A549 (cell line): ENCODE results near the gene FGF2. TPM values are rescaled to one million over a fixed set of nuclear protein-coding genes. Genes with fewer than 3 reads are reported as not detected.
A peak's percentile ranks its signal among the peaks of the same experiment; 100 is the strongest.
"Not testable (repeated sequence)": the region's sequence is repeated elsewhere in the genome, so short reads cannot be mapped to it uniquely, and the experiment has no call there.

Source experiments
- ATAC-seq, 2 experiments: fragments of 200-7000 bp in 1 of 2; fragments of >200 bp in 1 of 2; cut with Nextera tagmentation in 1 of 2; cut with Tn5 transposase in 1 of 2; 3 replicates each; pipeline versions ENCODE4 v1.8.0 to v1.9.1; 2018 to 2020; ENCODE audit warnings: mild to moderate bottlenecking in 1 of 2, moderate library complexity in 1 of 2
- CTCF ChIA-PET: fragments of 300-600 bp; sonication (Branson Sonifier 250); formaldehyde crosslinking; extraction: SDS; loops from one replicate; lab custom pipeline; 2021; ENCODE audit warnings: antibody characterized with exemption, inconsistent platforms; lab: Yijun Ruan, JAX
- POLR2A ChIA-PET: fragments of 350-600 bp; formaldehyde crosslinking; extraction: SDS; loops from one replicate; lab custom pipeline; 2021; ENCODE audit warnings: antibody characterized with exemption, inconsistent platforms; lab: Yijun Ruan, JAX
- DNase-seq, 2 experiments: peaks; one replicate each; pipeline versions ENCODE4 v3.0.0 to v3.0.0-alpha.2; 2011 to 2016; ENCODE audit warnings: low read depth in 1 of 2, low spot score in 1 of 2
- FAIRE-seq: peaks from 2 replicates; lab custom pipeline; 2011; peaks lifted over from hg19 to GRCh38; lab: Jason Lieb, UNC
- H3K27ac ChIP-seq, 2 experiments: fragments of >200 bp; sonication (Bioruptor Twin); formaldehyde crosslinking; 3 replicates each; pipeline ENCODE4 v1.5.1; 2016 to 2017
- H3K4me1 ChIP-seq: fragments of >200 bp; sonication (Bioruptor Twin); formaldehyde crosslinking; 3 replicates; pipeline ENCODE4 v1.6.1; 2016
- H3K4me2 ChIP-seq: fragments of >200 bp; sonication (Bioruptor Twin); formaldehyde crosslinking; 3 replicates; pipeline ENCODE4 v1.6.1; 2016
- H3K4me3 ChIP-seq: fragments of >200 bp; sonication (Bioruptor Twin); formaldehyde crosslinking; 3 replicates; pipeline ENCODE4 v1.5.1; 2016
- H3K9me3 ChIP-seq: fragments of >200 bp; sonication (Bioruptor Twin); formaldehyde crosslinking; 3 replicates; pipeline ENCODE4 v1.6.1; 2016
- CBX2 ChIP-seq: fragments of 200-600 bp; sonication (generic); IDR thresholded peaks from 2 replicates; pipeline ENCODE4 v1.6.1; 2016; ENCODE audit warnings: low read depth, mild to moderate bottlenecking, borderline replicate concordance
- CHD4 ChIP-seq: fragments of 200-600 bp; sonication (generic); IDR thresholded peaks from 2 replicates; pipeline ENCODE4 v1.6.1; 2016; ENCODE audit warnings: antibody characterized with exemption, mild to moderate bottlenecking, borderline replicate concordance
- ESRRA ChIP-seq: fragments of 150-350 bp; IDR thresholded peaks from 2 replicates; pipeline ENCODE4 v1.6.1; 2014; ENCODE audit warnings: mild to moderate bottlenecking, low read length, borderline replicate concordance
- FOSB ChIP-seq: fragments of 250-450 bp; sonication (Bioruptor Pico); IDR thresholded peaks from 2 replicates; pipeline ENCODE4 v1.5.0; 2020; ENCODE audit warnings: mild to moderate bottlenecking, moderate library complexity
- HOXB5 ChIP-seq: fragments of 250-450 bp; sonication (Bioruptor Pico); IDR thresholded peaks from 2 replicates; pipeline ENCODE4 v1.5.0; 2020; ENCODE audit warnings: mild to moderate bottlenecking, moderate library complexity
- JUNB ChIP-seq: fragments of >200 bp; sonication (Bioruptor Twin); formaldehyde crosslinking; IDR thresholded peaks from 2 replicates; pipeline ENCODE4 v1.6.1; 2016
- MAFK ChIP-seq: fragments of 450-650 bp; IDR thresholded peaks from 2 replicates; pipeline ENCODE4 v1.6.1; 2014; ENCODE audit not compliant: partially characterized antibody
- POLR2A ChIP-seq: IDR thresholded peaks from 2 replicates; pipeline ENCODE4 v1.6.1; 2012; ENCODE audit warnings: mild to moderate bottlenecking, low read length
- RAD21 ChIP-seq, 2 experiments: fragments of >200 bp in 1 of 2; sonication (Bioruptor Twin) in 1 of 2; formaldehyde crosslinking in 1 of 2; IDR thresholded peaks in 1 of 2; conservative IDR thresholded peaks in 1 of 2; 2 replicates in 1 of 2; 3 replicates in 1 of 2; pipeline ENCODE4 v1.6.1; 2012 to 2018; ENCODE audit warnings: inconsistent platforms in 1 of 2
- RCOR1 ChIP-seq: fragments of 150-350 bp; IDR thresholded peaks from 2 replicates; pipeline ENCODE4 v1.6.1; 2014; ENCODE audit warnings: antibody characterized with exemption, low read length, low read depth
- RFX5 ChIP-seq: fragments of 450-650 bp; IDR thresholded peaks from 2 replicates; pipeline ENCODE4 v1.7.1; 2014; ENCODE audit warnings: antibody characterized with exemption, mild to moderate bottlenecking, moderate library complexity
- RNF2 ChIP-seq: fragments of 200-600 bp; sonication (generic); IDR thresholded peaks from 2 replicates; pipeline ENCODE4 v1.6.1; 2016; ENCODE audit warnings: low read depth, mild to moderate bottlenecking, antibody characterized with exemption, moderate library complexity, borderline replicate concordance
- SMC3 ChIP-seq: fragments of >200 bp; sonication (Bioruptor Twin); formaldehyde crosslinking; IDR thresholded peaks from 3 replicates; pipeline ENCODE4 v1.6.1; 2018; ENCODE audit warnings: inconsistent platforms
- TP53 ChIP-seq: fragments of 250-450 bp; sonication (Bioruptor Pico); IDR thresholded peaks from 2 replicates; pipeline ENCODE4 v1.5.0; 2021; ENCODE audit warnings: mild to moderate bottlenecking, moderate library complexity
- ZNF302 ChIP-seq: fragments of 250-450 bp; sonication (Bioruptor Pico); IDR thresholded peaks from 2 replicates; pipeline ENCODE4 v1.9.0; 2021; ENCODE audit warnings: inconsistent platforms, mild to moderate bottlenecking, moderate library complexity
- WGBS: methylation state at CpG from one replicate; pipeline ENCODE4 v1.1.6; 2017; ENCODE audit errors: missing lambda C conversion rate; 5-methylcytosine and 5-hydroxymethylcytosine counted together
- polyA plus RNA-seq, 4 experiments: library from polyadenylated mRNA; depleted of rRNA in 3 of 4; stranded (reverse); fragments of >200 nt; fragmentation: RNase III in 1 of 4; extraction: RNeasy Plus Mini Kit Qiagen cat#74134 plus additional on column Dnase treatment in 1 of 4; gene quantifications; 2 replicates in 3 of 4; 3 replicates in 1 of 4; pipeline ENCODE4 v1.2.3, GENCODE V29; 2011 to 2017
- TF ChIP-seq, protein P1 (sequence below): fragments of 250-450 bp; sonication (Bioruptor Pico); IDR thresholded peaks from 2 replicates; pipeline ENCODE4 v1.5.0; 2021; ENCODE audit warnings: mild to moderate bottlenecking, moderate library complexity, borderline replicate concordance
- TF ChIP-seq, protein P2 (sequence below): fragments of >200 bp; sonication (Bioruptor Twin); formaldehyde crosslinking; IDR thresholded peaks from 3 replicates; pipeline ENCODE4 v1.5.1; 2016

The FGF2 gene
- polyA plus RNA-seq, 2 of the 4 experiments (the other 2 are of a cell fraction): 35.1 to 45.2 TPM

DNA sequence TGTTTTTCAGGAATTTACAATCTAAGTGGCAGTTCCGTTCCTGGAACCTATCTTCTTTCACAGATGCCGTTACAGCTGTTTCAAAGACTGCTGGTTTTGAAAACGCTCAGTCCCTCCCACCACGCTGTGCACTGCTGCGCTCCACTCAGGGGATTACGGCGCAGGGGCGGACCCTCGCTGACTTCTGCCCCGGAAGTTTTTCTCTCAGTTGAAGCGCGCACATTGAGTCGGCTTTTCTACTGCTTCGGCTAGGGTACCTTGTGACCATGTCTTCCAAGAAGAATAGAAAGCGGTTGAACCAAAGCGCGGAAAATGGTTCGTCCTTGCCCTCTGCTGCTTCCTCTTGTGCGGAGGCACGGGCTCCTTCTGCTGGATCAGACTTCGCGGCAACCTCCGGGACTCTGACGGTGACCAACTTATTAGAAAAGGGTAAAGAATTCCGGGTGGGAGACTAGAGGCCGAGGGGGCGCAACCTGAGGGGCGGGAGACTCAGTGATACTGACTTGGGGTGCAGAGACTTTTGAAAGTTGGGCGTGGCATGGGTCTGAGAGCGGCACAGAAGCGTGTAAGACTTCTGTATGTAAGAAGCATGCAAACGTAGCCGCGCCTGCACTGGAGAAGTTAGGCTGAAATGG is 96.4 kb downstream of the FGF2 start (continued):
- no peak for TF ChIP-seq SMC3

DNA sequence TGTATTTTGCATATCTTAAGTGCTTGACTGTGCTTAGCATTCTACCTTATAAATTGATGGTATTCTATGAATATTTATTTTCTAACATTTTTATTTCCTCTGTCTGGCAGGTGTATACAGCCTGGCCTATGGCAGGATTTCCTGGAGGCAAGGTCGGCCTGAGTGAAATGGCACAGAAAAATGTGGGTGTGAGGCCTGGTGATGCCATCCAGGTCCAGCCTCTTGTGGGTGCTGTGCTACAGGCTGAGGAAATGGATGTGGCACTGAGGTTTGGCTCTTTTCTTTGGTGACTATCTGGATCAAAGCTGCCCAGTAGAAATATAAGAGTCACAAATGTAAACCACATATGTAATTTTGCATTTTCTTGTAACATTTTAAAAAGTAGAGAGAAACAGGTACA is 102.3 kb downstream of the FGF2 start:
- no peak for ATAC-seq
- Histone ChIP-seq H3K4me1 (peaks cover 18% of the 10 kb centered on the region), H3K27ac (no peak overlapping the region), H3K4me3 (no peak overlapping the region), H3K9me3 (no peaks in the 10 kb centered on the region), H3K4me2 (no peak overlapping the region)
- TF ChIP-seq ESRRA (no peak), TP53 (no peak), RNF2 (no peak), CBX2 (no peak), RCOR1 (no peak), JUNB (no peak)
- TF ChIP-seq, protein P1, sequence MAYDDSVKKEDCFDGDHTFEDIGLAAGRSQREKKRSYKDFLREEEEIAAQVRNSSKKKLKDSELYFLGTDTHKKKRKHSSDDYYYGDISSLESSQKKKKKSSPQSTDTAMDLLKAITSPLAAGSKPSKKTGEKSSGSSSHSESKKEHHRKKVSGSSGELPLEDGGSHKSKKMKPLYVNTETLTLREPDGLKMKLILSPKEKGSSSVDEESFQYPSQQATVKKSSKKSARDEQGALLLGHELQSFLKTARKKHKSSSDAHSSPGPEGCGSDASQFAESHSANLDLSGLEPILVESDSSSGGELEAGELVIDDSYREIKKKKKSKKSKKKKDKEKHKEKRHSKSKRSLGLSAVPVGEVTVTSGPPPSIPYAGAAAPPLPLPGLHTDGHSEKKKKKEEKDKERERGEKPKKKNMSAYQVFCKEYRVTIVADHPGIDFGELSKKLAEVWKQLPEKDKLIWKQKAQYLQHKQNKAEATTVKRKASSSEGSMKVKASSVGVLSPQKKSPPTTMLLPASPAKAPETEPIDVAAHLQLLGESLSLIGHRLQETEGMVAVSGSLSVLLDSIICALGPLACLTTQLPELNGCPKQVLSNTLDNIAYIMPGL (CRISPR knock-in tag): no peak
- ChIA-PET POLR2A (no interaction called here), CTCF (interaction anchor here (1.3 to 2.6 kb wide), 4 partner anchors 14 to 351 kb away, joined by 3 to 15 read pairs (median 6); no protein-coding TSS in a partner anchor)
- WGBS: 67% methylated on average over 1 of the region's 1 CpG
- DNase-seq: no peak
- FAIRE-seq: no peak

DNA sequence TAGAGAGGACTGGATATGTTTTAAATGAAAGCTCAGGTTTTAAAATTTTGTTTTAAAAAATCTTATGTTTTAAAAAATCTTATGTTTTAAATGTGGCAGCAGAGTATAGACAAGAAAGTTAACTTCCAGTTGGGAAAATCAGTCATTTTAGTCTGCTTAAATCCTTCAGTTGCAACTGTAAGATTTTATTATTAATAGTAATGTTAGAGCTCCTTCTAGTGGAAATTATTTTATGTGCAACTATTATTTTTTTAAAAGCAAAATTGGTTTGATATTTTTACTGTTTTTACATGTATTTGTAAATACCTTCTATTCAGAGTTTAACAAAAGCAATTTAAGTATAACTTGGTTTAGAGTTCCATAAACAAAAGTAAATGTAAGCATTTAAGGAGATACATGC is 104.2 kb downstream of the FGF2 start:
- Histone ChIP-seq H3K27ac (no peak overlapping the region), H3K4me1 (peaks cover 7% of the 10 kb centered on the region; the same call in 2 of the 3 replicates), H3K4me2 (no peak overlapping the region), H3K4me3 (no peak overlapping the region), H3K9me3 (no peaks in the 10 kb centered on the region)
- ATAC-seq: no peak
- no peak for FAIRE-seq
- TF ChIP-seq POLR2A (no peak), SMC3 (peak; percentile 74), RAD21 (conservative IDR thresholded peaks at IDR 0.05 in 1 of 2, IDR thresholded peaks at IDR 0.05 in 1 of 2) (peak; percentile 58 to 75), ZNF302 (CRISPR knock-in tag) (no peak), FOSB (CRISPR knock-in tag) (no peak), HOXB5 (CRISPR knock-in tag) (no peak)
- TF ChIP-seq, protein P2, sequence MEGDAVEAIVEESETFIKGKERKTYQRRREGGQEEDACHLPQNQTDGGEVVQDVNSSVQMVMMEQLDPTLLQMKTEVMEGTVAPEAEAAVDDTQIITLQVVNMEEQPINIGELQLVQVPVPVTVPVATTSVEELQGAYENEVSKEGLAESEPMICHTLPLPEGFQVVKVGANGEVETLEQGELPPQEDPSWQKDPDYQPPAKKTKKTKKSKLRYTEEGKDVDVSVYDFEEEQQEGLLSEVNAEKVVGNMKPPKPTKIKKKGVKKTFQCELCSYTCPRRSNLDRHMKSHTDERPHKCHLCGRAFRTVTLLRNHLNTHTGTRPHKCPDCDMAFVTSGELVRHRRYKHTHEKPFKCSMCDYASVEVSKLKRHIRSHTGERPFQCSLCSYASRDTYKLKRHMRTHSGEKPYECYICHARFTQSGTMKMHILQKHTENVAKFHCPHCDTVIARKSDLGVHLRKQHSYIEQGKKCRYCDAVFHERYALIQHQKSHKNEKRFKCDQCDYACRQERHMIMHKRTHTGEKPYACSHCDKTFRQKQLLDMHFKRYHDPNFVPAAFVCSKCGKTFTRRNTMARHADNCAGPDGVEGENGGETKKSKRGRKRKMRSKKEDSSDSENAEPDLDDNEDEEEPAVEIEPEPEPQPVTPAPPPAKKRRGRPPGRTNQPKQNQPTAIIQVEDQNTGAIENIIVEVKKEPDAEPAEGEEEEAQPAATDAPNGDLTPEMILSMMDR: peak; percentile 51; the same call in 2 of the 3 replicates
- ChIA-PET CTCF (interaction anchor here (0.8 to 4.6 kb wide), 15 partner anchors 8 to 333 kb away, joined by 3 to 32 read pairs (median 4); partner anchors contain the start of genes BBS12 and NUDT6), POLR2A (no interaction called here)
- no peak for DNase-seq

DNA sequence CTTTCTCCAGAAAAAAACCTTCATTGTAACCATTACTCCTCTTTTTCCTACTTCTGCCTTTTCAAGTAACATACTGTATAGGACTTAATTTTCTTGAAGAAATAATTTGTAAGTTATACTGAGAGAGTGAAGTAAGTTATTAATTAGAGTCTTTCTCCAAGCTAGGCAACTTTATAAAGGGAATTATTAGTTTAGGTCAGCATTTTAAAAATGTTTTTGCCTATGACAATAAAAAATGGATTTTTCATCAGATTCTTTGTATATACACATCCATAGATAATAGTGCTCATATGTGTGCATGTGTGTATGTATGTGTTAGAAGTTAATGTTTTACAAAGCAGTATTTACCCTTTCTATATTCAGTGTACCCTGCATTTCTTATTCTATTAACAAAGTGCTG is 106.1 kb downstream of the FGF2 start:
- Histone ChIP-seq H3K27ac (no peak overlapping the region), H3K4me1 (no peaks in the 10 kb centered on the region), H3K4me2 (no peak overlapping the region), H3K4me3 (no peak overlapping the region), H3K9me3 (no peaks in the 10 kb centered on the region)
- no peak for FAIRE-seq
- POLR2A ChIA-PET: interaction anchor here (0.6 kb wide), 1 partner anchor 101 kb away, joined by 5 read pairs; no protein-coding TSS in a partner anchor
- DNase-seq: no peak
- TF ChIP-seq MAFK: peak; percentile 32
- TF ChIP-seq RFX5: no peak
- TF ChIP-seq, protein P1 (CRISPR knock-in tag): no peak
- TF ChIP-seq, protein P2: no peak
- TF ChIP-seq CHD4: no peak
- TF ChIP-seq, all 56 proteins: peak for 1
- no peak for ATAC-seq
- CTCF ChIA-PET: interaction anchor here (0.6 to 4.6 kb wide), 3 partner anchors 17 to 330 kb away, joined by 3 to 32 read pairs (median 4); no protein-coding TSS in a partner anchor

DNA sequence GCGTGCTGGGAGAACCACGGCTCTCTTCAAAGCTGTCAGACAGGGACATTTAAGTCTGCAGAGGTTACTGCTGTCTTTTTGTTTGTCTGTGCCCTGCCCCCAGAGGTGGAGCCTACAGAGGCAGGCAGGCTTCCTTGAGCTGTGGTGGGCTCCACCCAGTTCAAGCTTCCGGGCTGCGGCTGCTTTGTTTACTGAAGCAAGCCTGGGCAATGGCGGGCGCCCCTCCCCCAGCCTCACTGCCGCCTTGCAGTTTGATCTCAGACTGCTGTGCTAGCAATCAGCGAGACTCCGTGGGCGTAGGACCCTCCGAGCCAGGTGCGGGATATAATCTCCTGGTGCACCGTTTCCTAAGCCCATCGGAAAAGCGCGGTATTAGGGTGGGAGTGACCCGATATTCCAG is 118.5 kb downstream of the FGF2 start:
- H3K4me2 ChIP-seq, FAIRE-seq, H3K9me3 ChIP-seq, DNase-seq, H3K4me1 ChIP-seq, ATAC-seq, H3K4me3 ChIP-seq, CTCF ChIA-PET, POLR2A ChIA-PET, H3K27ac ChIP-seq: not testable (repeated sequence)
- 75% methylated on average over 9 of the region's 17 CpGs for WGBS
